22Rv1 (cell line): ENCODE results near the gene CCNE1.

ENCODE experiments used
- H3K27ac ChIP-seq: fragments of 450-650 bp; 2 replicates; pipeline ENCODE4 v1.5.1; 2017
- CTCF ChIP-seq: fragments of 450-650 bp; IDR thresholded peaks from 2 replicates; pipeline ENCODE4 v1.5.1; 2017; ENCODE audit warnings: mild to moderate bottlenecking
- ZFX ChIP-seq: fragments of 450-650 bp; IDR thresholded peaks from 2 replicates; pipeline ENCODE4 v1.6.1; 2017; ENCODE audit warnings: antibody characterized with exemption, borderline replicate concordance

CCNE1 gene

DNA sequence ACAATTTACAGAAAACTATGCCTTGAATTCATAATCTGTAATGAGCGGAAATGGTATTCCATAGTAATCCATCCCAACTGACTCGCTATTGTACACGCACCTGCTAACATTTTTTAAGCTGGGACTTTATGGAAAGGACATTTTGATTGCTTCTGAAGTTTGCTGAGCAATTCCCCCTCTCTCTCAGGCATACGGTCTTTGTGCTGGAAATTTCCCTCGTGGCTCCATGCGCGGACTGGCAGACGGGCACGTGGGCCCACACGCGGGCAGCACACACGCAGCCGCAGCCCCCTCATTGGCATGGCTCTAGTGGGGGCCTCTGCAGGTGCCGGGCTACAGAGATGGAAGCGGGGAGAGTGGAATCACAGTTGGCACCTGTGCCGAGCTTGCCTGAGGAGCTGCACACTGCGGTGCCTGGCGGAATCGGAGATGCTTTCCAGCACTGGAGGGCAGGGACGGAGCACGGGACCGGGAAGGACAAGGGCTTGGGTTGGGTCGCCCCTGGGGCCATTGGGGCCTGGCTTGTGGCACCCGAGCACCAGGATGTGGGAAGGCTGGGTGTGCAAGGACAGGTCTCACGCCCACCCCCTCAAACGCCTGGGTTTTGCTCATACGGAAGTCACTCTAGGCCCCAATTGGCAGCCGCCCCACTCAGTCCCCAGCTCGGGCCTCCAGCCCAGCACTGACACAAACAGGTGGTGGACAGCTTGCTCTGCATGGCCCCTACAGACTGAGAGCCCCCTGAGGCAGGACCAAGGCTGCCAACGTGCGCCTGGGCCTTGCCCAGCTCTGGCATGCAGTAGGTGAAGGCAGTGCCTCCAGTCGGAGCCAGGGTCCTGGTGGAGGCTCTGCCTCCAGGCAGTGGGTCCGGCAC lies 30.2 kb upstream of the CCNE1 start:
- TF ChIP-seq ZFX, result no peak
- no peak for TF ChIP-seq CTCF
- no peak overlapping the region for H3K27ac ChIP-seq

GRCh38 chr19:29782260-29782580 lies 29.6 kb upstream of the CCNE1 start:
- no peak overlapping the region for H3K27ac ChIP-seq
- TF ChIP-seq CTCF, result no peak
- TF ChIP-seq ZFX, result no peak

- H3K27ac ChIP-seq, result no peak overlapping the region
- no peak for TF ChIP-seq CTCF
- TF ChIP-seq ZFX, result no peak
Measured at GRCh38 chr19:29783627-29784190, 28.1 kb upstream of the CCNE1 start.

DNA sequence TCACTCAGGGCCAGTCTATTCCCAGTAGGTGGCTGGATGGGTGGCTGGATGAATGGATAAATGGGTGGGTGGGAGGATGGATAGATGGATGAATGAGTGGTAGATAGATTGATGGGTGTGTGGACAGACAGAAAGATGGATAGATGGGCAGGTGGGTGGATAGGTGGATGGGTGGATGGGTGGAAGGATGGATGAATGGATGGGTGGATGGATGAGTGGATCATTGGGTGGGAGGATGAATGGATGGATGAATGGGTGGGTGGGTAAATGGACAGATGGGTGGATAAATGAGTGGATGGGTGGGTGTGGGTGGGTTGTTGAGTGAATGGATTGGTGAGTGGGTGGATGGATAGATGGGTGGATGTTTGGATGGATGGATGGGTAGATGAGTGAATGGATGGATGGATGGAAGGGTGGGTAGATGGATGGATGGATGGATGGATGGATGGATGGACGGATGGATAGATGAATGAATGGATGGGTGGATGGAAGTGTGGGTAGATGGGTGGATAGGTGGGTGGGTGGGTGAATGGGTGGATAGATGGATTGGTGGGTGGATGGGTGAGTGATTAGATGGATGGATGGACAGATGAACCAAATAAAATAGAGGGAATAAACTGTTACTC lies 27.1 kb upstream of the CCNE1 start:
- TF ChIP-seq CTCF (no peak), ZFX (no peak)
- H3K27ac ChIP-seq, result no peak overlapping the region

DNA sequence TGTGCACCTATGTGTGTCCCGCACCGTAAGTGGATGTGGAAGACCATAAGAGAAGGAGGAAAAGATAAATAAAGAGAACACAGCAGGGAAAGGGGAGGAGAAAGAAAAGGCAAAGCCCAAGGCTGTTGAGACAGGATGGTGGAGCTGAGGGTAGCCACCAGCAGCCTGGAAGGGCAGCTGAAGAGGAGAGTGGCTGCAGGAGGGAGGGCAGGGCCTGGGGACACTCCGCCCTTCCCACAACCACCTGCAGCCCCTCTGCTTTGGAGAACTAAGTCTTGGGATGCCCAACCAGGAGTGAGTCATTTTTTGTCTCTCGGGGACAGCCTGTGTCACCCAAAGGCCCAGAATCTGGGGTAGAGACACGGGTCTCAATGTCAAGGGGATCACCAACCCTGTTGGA lies 26.4 kb upstream of the CCNE1 start:
- TF ChIP-seq CTCF, result no peak
- no peak for TF ChIP-seq ZFX
- H3K27ac ChIP-seq, result no peak overlapping the region

- H3K27ac ChIP-seq, result no peak overlapping the region
- TF ChIP-seq CTCF (peak; percentile 31), ZFX (no peak)
Measured at GRCh38 chr19:29785955-29786589, 25.7 kb upstream of the CCNE1 start.

DNA sequence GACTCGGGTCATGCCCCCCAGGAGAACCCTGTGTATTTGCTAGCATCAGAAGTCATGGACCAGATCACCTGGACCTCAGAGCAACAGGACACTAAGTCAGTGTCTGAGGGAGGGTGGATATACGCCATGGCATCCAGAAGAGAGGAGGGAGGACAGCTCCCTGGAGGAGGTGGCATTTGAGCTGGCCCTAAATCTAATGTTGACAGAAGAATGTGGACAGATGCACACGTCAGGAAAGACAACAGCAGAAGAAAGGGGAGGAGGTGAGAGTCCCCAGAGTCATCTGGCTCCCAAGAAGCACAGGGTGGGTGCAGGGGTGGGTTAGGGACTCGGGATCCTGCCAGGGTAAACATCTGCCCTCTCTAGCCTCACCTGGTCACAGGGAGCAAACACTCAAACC lies 24.5 kb upstream of the CCNE1 start:
- no peak for TF ChIP-seq ZFX
- no peak for TF ChIP-seq CTCF
- H3K27ac ChIP-seq, result no peak overlapping the region
